SK-N-MC (cell line): ENCODE results near the gene EZH2.

Experiments used
- DNase-seq: peaks from one replicate; pipeline ENCODE4 v3.0.0-alpha.2; 2011; ENCODE audit warnings: low read depth, low spot score
- H3K27ac ChIP-seq: fragments of 200-600 bp; sonication (generic); 2 replicates; pipeline ENCODE4 v1.5.1; 2016; ENCODE audit warnings: mixed run types
- H3K36me3 ChIP-seq: fragments of 200-600 bp; sonication (generic); 2 replicates; pipeline ENCODE4 v1.6.1; 2017; ENCODE audit warnings: antibody characterized with exemption, low read length, mixed read lengths; ENCODE audit not compliant: insufficient read depth
- H3K4me3 ChIP-seq: fragments of 200-600 bp; sonication (generic); 2 replicates; pipeline ENCODE4 v1.5.1; 2016
- H3K9ac ChIP-seq: fragments of 200-600 bp; sonication (generic); 2 replicates; pipeline ENCODE4 v1.8.0; 2017; ENCODE audit warnings: mixed run types, mixed read lengths; ENCODE audit not compliant: insufficient read length
- H3K9me3 ChIP-seq: fragments of 200-600 bp; sonication (generic); 2 replicates; pipeline ENCODE4 v1.6.1; 2017; ENCODE audit warnings: low read depth, mild to moderate bottlenecking, antibody characterized with exemption, low read length, moderate library complexity, mixed read lengths
- EZH2 ChIP-seq: fragments of 200-600 bp; sonication (generic); IDR thresholded peaks from one replicate; pipeline ENCODE4 v1.6.1; 2017; ENCODE audit warnings: antibody characterized with exemption
- FOXP2 ChIP-seq: optimal IDR thresholded peaks from 2 replicates; pipeline ENCODE3; 2011; ENCODE audit warnings: mild to moderate bottlenecking, moderate library complexity; ENCODE audit not compliant: insufficient read depth; ENCODE audit errors: extremely low read length, control extremely low read depth
- POLR2AphosphoS5 ChIP-seq: IDR thresholded peaks from 2 replicates; pipeline ENCODE4 v1.6.1; 2012; ENCODE audit warnings: mild to moderate bottlenecking, low read depth, low read length, borderline replicate concordance

The EZH2 gene

DNA sequence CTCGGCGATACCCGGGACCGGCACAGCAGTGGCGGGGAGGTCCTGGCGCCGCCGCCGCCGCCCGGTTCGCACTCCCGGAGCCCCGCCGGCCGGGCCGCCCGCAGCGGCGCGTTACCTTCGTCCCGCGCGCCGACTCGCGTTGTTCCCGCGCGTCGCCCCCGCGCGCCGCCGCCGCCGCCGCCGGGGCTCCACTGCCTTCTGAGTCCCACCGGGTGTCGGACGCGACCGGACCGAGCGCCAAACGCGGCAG lies at the start of gene EZH2:
Gene EZH2 (minus strand): TSS at position 243 of the 250 bp plus-strand sequence. CDS start 36,993 bp downstream, outside the sequence.
- H3K4me3 ChIP-seq = peak within 1 kb of the TSS; percentile 89
- H3K27ac ChIP-seq = peak within 1 kb of the TSS; percentile 97
- no peaks in the 10 kb centered on the region for H3K9me3 ChIP-seq
- DNase-seq = no peak
- H3K9ac ChIP-seq = peak within 1 kb of the TSS; percentile 87
- no peak for TF ChIP-seq EZH2
- TF ChIP-seq FOXP2 = no peak
- no peak; the same call in 1 of the 2 replicates for TF ChIP-seq POLR2AphosphoS5
- H3K36me3 ChIP-seq = peaks cover 23% of the 10 kb centered on the region

DNA sequence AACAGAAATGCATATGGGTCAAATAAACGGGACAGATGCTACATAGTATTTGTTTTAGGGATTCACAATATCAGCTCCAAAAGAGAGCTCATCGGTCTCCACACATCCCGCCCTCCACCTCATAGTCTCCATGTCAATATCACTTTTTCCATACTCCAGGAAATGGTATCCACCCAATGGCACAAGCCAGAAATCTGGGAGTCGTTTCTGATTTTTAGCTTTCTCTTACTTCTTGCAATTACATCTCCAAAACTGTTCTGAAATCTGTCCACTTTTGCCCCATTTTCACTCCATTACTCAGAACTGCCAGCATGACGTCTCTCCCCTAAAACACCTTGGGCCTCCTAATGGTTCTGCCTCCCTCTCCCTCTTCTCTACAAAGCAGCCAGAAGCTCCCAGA lies 47.4 kb upstream of the EZH2 start:
- Histone ChIP-seq H3K4me3 (no peak overlapping the region), H3K36me3 (no peaks in the 10 kb centered on the region), H3K27ac (no peak overlapping the region), H3K9me3 (no peaks in the 10 kb centered on the region), H3K9ac (no peak overlapping the region)
- TF ChIP-seq EZH2 (no peak), FOXP2 (no peak), POLR2AphosphoS5 (no peak)
- no peak for DNase-seq

GRCh38 chr7:148930335-148930734 lies 46.2 kb upstream of the EZH2 start:
- no peaks in the 10 kb centered on the region for H3K36me3 ChIP-seq
- TF ChIP-seq FOXP2 = no peak
- TF ChIP-seq EZH2 = no peak
- TF ChIP-seq POLR2AphosphoS5 = no peak
- no peaks in the 10 kb centered on the region for H3K9me3 ChIP-seq
- H3K4me3 ChIP-seq = no peak overlapping the region
- H3K27ac ChIP-seq = no peak overlapping the region
- no peak overlapping the region for H3K9ac ChIP-seq
- no peak for DNase-seq

DNA sequence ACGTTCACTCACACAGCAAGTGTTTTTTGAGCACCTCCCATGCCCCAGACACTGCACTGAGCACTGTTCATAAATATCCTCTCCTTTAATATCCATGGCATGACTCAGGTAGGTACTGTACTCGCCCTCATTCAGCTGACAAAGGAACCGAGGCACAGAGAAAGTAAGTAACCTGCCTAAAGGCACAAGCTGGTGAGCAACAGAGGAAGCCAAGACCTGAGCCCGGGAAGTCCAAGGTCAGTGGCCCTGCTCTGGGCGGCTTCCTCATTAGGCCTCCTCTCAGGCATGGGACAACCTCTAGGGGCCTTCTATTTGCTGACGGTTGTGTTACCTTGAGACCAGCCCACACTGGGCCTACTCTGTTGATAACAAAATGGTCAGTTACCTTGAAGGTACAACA lies 45.1 kb upstream of the EZH2 start:
- TF ChIP-seq POLR2AphosphoS5 (no peak), EZH2 (no peak), FOXP2 (no peak)
- Histone ChIP-seq H3K4me3 (no peak overlapping the region), H3K9ac (no peak overlapping the region), H3K27ac (no peak overlapping the region), H3K9me3 (no peaks in the 10 kb centered on the region), H3K36me3 (no peaks in the 10 kb centered on the region)
- DNase-seq = no peak

GRCh38 chr7:148927123-148928045 lies 43.3 kb upstream of the EZH2 start:
- Histone ChIP-seq H3K36me3 (no peaks in the 10 kb centered on the region), H3K9me3 (no peaks in the 10 kb centered on the region)

DNA sequence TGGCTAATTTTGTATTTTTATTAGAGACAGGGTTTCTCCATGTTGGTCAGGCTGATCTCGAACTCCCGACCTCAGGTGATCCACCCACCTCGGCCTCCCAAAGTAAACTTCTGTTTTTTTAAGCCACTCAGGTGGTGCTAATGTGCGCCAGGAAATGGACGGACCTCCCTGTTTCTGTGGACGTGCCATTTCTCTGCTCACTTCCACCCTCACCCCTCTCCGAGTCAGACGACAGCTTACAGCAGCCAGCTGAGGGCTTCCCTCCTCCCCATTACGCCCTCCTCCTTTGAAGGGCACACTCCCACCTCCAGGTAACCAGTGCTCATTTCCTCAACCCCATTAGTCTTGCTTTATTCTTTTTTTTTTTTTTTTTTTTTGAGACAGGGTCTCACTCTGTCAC lies 41.7 kb upstream of the EZH2 start:
- H3K36me3 ChIP-seq = no peaks in the 10 kb centered on the region
- no peak overlapping the region for H3K4me3 ChIP-seq
- H3K9me3 ChIP-seq = no peaks in the 10 kb centered on the region
- H3K27ac ChIP-seq = no peak overlapping the region
- H3K9ac ChIP-seq = no peak overlapping the region
- no peak for TF ChIP-seq FOXP2
- TF ChIP-seq EZH2 = no peak
- TF ChIP-seq POLR2AphosphoS5 = no peak
- DNase-seq = no peak

More at GRCh38 chr7:148927123-148928045, 43.3 kb upstream of the EZH2 start:
- DNase-seq = no peak
- no peak overlapping the region for H3K4me3 ChIP-seq
- H3K9ac ChIP-seq = no peak overlapping the region
- TF ChIP-seq EZH2 (no peak), POLR2AphosphoS5 (no peak), FOXP2 (no peak)
- no peak overlapping the region for H3K27ac ChIP-seq

GRCh38 chr7:148924011-148924410 lies 39.9 kb upstream of the EZH2 start:
- TF ChIP-seq POLR2AphosphoS5 (no peak), EZH2 (no peak), FOXP2 (no peak)
- H3K4me3 ChIP-seq = peak overlapping the region; percentile 10; the same call in 1 of the 2 replicates
- no peak for DNase-seq

DNA sequence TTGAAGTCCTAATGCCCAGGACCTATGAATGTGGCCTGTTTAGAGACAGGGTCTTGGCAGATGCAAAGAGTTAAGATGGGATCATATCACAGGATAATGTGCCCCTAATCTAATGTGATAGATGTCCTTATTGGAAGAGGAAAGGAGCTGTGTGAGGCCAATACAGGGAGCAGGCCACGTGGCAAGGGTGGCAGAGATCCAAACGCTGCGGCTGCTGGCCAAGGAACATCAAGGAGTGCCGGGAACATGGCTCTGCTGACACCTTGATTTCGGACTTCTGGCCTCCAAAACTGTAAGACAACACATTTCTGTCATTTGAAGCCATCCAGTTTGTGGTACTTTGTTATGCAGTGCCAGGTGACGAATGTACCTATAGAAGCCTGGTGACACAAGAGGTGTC lies 37.7 kb upstream of the EZH2 start:
- Histone ChIP-seq H3K27ac (no peak overlapping the region), H3K9me3 (no peaks in the 10 kb centered on the region), H3K36me3 (no peaks in the 10 kb centered on the region), H3K4me3 (no peak overlapping the region), H3K9ac (no peak overlapping the region)
- TF ChIP-seq POLR2AphosphoS5 (no peak), FOXP2 (no peak), EZH2 (no peak)
- no peak for DNase-seq

More at GRCh38 chr7:148924011-148924410, 39.9 kb upstream of the EZH2 start:
- Histone ChIP-seq H3K36me3 (no peaks in the 10 kb centered on the region), H3K9me3 (no peaks in the 10 kb centered on the region), H3K27ac (peak overlapping the region; percentile 74), H3K9ac (no peak overlapping the region)
